Esophagus squamous epithelium (tissue), 4 donors: Measurements from ENCODE around the gene TMEM196.

Source experiments
- POLR2A ChIP-seq, 4 donors: fragments of 450-650 bp; IDR thresholded peaks; one replicate each; pipeline ENCODE4 v1.6.1; 2017; ENCODE audit warnings: antibody characterized with exemption in 4 of 4, mild to moderate bottlenecking in 4 of 4, moderate library complexity in 3 of 4
- TF ChIP-seq, protein P1 (sequence below), 6 experiments: fragments of 450-650 bp in 4 of 6; fragments of 200-600 bp in 2 of 6; sonication (generic) in 2 of 6; IDR thresholded peaks; one replicate each; pipeline ENCODE4 v1.5.1; 2016 to 2019; ENCODE audit warnings: antibody characterized with exemption in 6 of 6, mild to moderate bottlenecking in 4 of 6, moderate library complexity in 4 of 6

DNA sequence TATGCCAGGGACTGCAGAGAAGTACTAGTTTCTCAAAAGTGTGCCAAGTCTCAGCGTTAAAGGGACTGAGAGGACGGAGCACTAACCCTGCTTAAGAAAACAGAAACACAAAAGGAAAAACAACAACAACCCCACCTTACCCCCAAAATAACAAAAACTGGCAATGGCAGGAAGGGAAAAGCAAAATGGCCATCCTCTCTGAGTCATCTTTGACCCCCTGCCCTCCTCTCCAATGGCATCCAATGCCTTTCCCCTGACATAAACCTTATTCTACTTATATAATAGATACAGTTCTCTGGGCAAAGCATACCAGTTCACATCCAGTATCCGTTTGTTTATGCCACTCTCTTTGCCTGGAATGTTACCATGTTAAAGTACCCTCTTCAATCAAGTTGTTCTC is 66.2 kb downstream of the TMEM196 start:
- TF ChIP-seq, protein P1, sequence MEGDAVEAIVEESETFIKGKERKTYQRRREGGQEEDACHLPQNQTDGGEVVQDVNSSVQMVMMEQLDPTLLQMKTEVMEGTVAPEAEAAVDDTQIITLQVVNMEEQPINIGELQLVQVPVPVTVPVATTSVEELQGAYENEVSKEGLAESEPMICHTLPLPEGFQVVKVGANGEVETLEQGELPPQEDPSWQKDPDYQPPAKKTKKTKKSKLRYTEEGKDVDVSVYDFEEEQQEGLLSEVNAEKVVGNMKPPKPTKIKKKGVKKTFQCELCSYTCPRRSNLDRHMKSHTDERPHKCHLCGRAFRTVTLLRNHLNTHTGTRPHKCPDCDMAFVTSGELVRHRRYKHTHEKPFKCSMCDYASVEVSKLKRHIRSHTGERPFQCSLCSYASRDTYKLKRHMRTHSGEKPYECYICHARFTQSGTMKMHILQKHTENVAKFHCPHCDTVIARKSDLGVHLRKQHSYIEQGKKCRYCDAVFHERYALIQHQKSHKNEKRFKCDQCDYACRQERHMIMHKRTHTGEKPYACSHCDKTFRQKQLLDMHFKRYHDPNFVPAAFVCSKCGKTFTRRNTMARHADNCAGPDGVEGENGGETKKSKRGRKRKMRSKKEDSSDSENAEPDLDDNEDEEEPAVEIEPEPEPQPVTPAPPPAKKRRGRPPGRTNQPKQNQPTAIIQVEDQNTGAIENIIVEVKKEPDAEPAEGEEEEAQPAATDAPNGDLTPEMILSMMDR (IDR thresholded peaks at IDR 0.05) = no peak
- no peak for TF ChIP-seq POLR2A (IDR thresholded peaks at IDR 0.05)
